Stimulated activated CD8-positive, alpha-beta memory T cell treated with anti-CD3 and anti-CD28 coated beads, Interleukin-4, amount 100 ng/mL, for 1 hour (primary cell): ENCODE results near the gene LPCAT3.
A peak's percentile ranks its signal among the peaks of the same experiment; 100 is the strongest.

ENCODE experiments used
- DNase-seq, 2 donors: peaks; one replicate each; pipeline ENCODE4 v3.0.0-alpha.2; 2020; ENCODE audit warnings: low read depth in 2 of 2, low spot score in 1 of 2

The LPCAT3 gene

GRCh38 chr12:6965026-6965661 is 53.1 kb downstream of the LPCAT3 start:
- DNase-seq = peak in 1 of 2 donors; percentile 82

GRCh38 chr12:6964605-6965025 is 53.7 kb downstream of the LPCAT3 start:
- DNase-seq = no peak

- DNase-seq = no peak
These were observed 54.4 kb downstream of the LPCAT3 start for GRCh38 chr12:6963791-6964413.

- no peak for DNase-seq
These were observed 55.1 kb downstream of the LPCAT3 start for GRCh38 chr12:6963016-6963731.

GRCh38 chr12:6962285-6963015 is 55.8 kb downstream of the LPCAT3 start:
- DNase-seq = no peak

- DNase-seq = no peak
These were observed 56.5 kb downstream of the LPCAT3 start for GRCh38 chr12:6961695-6962284.

GRCh38 chr12:6961278-6961694 is 57.0 kb downstream of the LPCAT3 start:
- peak in 1 of 2 donors; percentile 83 for DNase-seq

GRCh38 chr12:6960593-6961277 is 57.5 kb downstream of the LPCAT3 start:
- DNase-seq = no peak

GRCh38 chr12:6959805-6960592 is 58.3 kb downstream of the LPCAT3 start:
- DNase-seq = no peak

- DNase-seq = no peak
These were observed 59.0 kb downstream of the LPCAT3 start for GRCh38 chr12:6959058-6959804.

GRCh38 chr12:6958609-6959057 is 59.6 kb downstream of the LPCAT3 start:
- no peak for DNase-seq

- no peak for DNase-seq
These were observed 60.3 kb downstream of the LPCAT3 start for GRCh38 chr12:6957741-6958608.

- DNase-seq = no peak
These were observed 61.0 kb downstream of the LPCAT3 start for GRCh38 chr12:6957151-6957701.

- DNase-seq = no peak
These were observed 62.1 kb downstream of the LPCAT3 start for GRCh38 chr12:6956021-6956727.

- no peak for DNase-seq
These were observed 62.9 kb downstream of the LPCAT3 start for GRCh38 chr12:6955108-6956020.
